Measurements from ENCODE around the gene TBXA2R. TPM values are rescaled to one million over a fixed set of nuclear protein-coding genes. Genes with fewer than 3 reads are reported as not detected.

Gene TBXA2R
- total RNA-seq, 1 donor from 2014 or later = 0.52 TPM

DNA sequence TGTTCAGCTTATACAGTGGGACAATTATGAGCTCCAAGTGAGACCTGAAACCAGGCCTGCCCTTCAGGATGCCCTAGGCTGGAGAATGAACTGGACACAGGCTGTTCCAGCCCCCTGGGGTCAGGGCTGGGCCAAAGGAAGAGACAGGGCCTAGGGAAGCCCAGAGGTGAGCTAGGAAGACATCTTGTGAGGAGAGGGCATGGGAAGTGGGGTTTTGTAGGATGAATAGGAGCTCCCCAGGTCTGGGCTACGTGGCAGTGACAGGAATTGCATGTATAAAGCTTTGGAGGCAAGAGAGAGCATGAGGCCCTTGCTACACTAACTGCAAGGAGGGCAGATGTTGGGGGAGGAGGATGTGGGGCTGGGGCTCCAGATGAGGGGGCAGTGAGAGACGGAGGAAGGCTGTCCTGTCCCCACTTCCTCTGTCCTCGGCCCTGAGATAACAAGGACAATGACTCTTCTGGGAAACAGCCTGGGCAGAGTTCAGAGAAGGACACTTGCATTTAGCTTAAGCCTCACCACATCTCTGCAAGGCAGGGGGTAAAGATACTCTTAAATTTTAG lies 1.5 kb upstream of the TBXA2R start:
- intact Hi-C loops (cut with micrococcal nuclease) = no loop called here

DNA sequence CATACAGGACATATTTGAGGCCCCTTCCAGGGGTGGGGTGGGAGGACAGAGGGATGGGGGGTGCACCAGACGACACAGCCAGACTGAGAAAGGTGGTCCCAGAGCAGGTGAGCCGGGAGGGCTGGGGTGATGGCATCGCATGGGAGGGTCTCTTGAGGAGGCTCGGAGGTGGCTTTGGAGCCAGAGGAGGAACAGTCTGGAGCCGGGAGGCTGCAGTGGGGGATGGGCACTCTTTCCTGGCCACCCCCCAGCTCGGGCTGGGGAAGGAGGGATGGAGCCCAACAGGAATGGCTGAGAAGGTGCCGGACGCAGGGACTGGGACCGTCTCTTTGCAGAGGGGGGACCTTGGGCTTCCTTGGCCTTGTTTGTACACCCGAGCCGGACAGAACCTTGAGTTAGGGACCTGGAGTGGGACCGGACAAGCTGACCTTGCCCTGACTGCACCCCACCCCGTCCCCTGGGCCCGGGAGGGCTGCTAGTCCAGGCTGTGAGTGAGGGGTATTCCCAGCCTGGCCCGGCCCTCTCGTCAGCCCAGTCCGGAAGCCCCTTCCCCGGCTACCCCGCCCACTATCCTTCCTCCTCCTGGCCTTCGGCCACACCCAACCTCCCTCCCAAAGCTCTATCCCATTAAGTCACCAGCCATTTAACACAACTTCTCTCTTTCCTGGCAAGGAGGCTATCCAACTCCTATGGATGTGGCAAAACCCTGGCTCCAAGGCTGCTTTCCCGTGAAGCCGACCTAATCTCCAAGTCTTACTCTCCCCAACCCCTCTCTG lies 816 bp upstream of the TBXA2R start:
- intact Hi-C loops (cut with micrococcal nuclease) = no loop called here

DNA sequence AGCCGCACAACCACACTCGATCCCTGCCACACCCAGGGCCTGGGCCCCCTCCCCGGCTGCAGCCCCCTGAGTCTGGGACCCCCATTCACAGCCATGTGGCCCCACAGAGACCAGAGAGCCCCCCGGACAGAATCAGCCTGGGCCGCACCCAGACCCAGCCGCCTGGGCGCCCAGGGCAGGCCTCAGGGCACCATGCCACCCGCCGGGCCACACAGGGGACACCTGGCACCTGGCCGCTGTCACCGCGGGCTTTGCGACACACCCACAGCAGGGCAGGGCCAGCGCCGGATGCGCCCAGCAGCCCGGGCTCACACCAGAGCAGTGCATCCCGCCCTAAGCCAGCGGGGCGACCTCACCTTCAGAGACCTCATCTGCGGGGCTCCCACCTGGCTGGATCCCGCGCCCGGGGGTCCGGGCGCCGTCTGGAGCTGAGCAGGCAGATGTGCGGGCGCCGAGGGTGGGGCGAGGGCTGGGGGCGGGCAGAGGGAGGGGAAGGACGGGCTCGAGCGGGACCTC lies 443 bp downstream of the TBXA2R start:
- intact Hi-C loops (cut with micrococcal nuclease) = no loop called here

DNA sequence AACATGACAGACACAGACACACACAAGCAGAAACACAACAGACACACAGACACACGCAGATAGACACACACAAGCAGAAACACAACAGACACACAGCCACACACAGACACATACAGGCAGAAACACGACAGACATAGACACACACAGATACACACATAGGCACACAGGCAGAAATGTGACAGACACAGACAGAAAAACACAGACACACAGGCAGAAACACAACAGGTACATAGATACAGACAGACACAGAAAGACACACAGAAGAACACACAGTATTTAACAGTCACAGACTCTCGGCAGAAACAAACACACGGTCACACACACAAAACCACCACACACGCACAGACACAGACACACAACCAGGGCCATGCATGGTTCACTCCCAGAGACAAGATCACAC lies 905 bp downstream of the TBXA2R start:
- intact Hi-C loops (cut with micrococcal nuclease) = loop anchor here (1.0 kb wide), 1 partner anchor 60 kb away; no protein-coding TSS in a partner anchor

GRCh38 chr19:3605361-3605760 lies 1.3 kb downstream of the TBXA2R start:
- intact Hi-C loops (cut with micrococcal nuclease) = loop anchor here (1.0 kb wide), 1 partner anchor 60 kb away; no protein-coding TSS in a partner anchor

- intact Hi-C loops (cut with micrococcal nuclease) = loop anchor here (1.0 kb wide), 1 partner anchor 60 kb away; no protein-coding TSS in a partner anchor
These were observed 1.7 kb downstream of the TBXA2R start for GRCh38 chr19:3604987-3605343.

DNA sequence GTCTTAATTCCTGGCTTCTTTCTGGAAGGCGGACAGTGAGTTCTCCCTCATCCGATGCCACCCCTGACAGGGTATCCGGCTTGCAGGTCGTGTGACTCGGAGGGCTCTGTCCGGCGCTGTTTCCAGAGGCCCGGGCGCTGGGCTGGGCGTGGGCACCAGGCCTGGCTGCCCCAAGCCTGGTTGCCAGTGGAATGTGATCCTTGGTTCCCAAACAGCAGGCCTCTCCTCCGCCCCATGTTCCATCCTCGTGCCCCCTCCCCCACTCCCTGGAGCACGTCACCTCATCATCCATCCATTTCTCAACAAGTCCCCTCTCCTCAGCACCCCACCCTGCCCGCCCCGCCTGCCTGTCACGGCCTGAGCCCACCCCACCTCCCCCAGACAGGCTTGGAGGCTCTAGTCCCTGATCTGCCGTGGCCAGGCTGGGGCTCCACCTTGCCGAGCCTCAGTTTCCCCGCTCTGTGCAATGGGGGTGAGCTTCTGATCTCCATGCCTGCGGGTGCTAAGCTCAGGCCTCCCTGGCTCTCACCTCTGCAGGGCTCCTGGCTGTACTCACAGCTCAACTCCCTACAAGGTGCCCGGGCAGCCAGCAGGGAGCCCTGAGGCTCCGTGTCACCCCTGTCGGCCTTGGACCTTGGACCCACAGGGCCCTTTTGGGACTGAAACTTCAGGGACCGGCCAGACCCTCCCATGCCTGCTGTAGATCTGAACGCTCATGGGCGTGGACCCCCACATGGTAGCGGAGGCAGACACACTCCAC lies 2.3 kb downstream of the TBXA2R start:
- intact Hi-C loops (cut with micrococcal nuclease) = no loop called here

GRCh38 chr19:3603121-3603811 lies 3.4 kb downstream of the TBXA2R start:
- intact Hi-C loops (cut with micrococcal nuclease) = no loop called here

GRCh38 chr19:3601021-3601420 lies 5.7 kb downstream of the TBXA2R start:
- intact Hi-C loops (cut with micrococcal nuclease) = no loop called here

DNA sequence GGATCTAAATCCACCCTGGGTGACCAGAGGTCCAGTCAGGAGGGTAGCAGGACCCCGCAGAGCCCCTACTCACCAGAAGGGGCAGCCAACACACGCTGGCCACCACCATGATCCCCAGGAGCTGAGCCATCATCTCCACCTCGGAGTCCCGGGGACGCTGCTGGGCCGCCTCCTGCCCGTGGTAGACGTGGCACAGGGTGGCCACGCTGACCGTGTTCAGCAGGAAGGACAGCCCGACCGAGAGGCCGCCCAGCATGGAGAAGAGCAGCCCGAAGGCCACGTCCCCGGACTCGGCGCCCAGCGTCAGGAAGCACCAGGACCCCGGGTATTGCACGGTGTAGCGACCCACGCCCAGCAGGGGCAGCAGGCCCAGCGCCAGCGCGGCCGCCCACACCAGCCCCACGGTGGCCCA lies 6.9 kb downstream of the TBXA2R start:
- intact Hi-C loops (cut with micrococcal nuclease) = no loop called here

DNA sequence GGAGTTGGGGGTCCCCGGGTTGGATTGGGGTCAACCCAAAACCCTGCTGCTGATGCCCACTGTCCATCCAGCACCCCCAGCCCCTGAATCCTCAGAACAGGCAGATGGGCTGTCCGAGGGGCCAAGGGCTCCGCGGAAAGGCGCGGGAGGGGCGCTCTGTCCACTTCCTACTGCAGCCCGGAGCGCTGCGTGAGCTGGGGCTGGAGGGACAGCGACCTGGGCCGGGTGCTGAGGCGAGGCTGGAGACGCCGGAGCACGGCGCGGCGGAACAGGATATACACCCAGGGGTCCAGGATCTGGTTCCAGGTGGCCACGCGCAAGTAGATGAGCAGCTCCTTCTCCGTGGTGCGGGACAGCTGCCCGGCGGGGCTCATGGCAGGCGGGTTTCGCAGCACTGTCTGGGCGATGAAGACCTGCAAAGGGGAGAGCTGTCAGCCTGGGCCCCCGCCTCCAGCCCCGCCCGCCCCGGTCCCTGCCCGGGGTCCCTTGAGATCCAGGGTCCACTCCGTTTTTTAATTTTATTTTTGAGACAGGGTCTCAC lies 11.1 kb downstream of the TBXA2R start:
- intact Hi-C loops (cut with micrococcal nuclease) = no loop called here

- intact Hi-C loops (cut with micrococcal nuclease) = no loop called here
These were observed 13.5 kb downstream of the TBXA2R start for GRCh38 chr19:3593156-3593555.

- intact Hi-C loops (cut with micrococcal nuclease) = no loop called here
These were observed 14.6 kb downstream of the TBXA2R start for GRCh38 chr19:3591876-3592613.

GRCh38 chr19:3590991-3591659 lies 15.6 kb downstream of the TBXA2R start:
- intact Hi-C loops (cut with micrococcal nuclease) = no loop called here

- intact Hi-C loops (cut with micrococcal nuclease) = no loop called here
These were observed 16.7 kb downstream of the TBXA2R start for GRCh38 chr19:3589949-3590348.

DNA sequence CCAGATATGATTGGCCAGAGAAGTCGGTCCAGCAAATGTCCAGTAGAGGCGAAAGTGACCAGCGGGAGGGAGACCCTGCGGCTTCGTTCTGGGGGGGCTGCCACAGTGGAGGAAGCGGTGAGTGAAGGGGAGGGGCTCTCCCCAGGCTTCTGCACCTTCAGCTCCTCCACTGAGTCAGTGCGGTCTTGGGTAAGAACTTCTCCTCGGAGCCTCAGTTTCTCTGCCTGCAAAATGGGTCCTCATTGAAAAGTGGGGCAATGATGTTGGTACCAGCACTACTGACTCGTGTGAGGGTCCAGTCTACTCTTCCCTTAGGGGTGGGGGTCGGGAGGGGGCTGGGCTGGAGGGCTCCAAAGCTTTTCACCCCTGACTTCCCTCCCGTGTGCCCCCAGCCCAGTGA lies 17.2 kb downstream of the TBXA2R start:
- intact Hi-C loops (cut with micrococcal nuclease) = no loop called here

DNA sequence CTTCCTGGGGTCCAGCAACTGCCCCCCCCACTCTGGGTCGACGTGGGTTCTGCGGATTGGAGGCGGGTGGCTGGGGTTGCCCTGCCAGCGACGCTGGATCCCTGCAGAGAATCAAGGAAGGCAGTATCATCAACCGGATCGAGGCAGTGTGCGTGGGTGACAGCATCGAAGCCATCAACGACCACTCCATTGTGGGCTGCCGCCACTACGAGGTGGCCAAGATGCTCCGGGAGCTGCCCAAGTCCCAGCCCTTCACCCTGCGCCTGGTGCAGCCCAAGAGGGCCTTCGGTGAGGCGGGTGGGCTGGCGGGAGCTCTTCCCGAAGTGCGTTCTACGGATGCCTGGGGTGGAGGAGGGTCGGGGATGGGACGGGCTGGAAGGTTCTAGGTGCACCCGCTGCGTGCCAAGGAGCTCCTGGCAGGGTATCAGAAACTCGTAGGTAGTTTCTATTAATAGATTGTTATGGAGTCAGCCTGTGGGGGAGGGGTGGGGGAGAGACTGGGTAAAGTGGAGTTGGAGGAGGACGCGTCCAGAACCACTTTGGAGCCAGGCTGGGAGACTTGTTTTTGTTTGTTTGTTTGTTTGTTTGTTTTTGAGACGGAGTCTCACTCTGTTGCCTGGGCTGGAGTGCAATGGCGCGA lies 19.8 kb downstream of the TBXA2R start:
- intact Hi-C loops (cut with micrococcal nuclease) = no loop called here

- intact Hi-C loops (cut with micrococcal nuclease) = no loop called here
These were observed 20.5 kb downstream of the TBXA2R start for GRCh38 chr19:3586127-3586626.

Data from T-helper 2 cell treated with Interferon-gamma antibody and Interleukin-4, amounts not matched to agents 100 ng/mL and 5 ng/mL, for 36 hours (primary cell).